ENCODE measurements around the gene CNIH1. TPM values are rescaled to one million over a fixed set of nuclear protein-coding genes. Genes with fewer than 3 reads are reported as not detected.

CNIH1 gene
- total RNA-seq, 1 donor from 2014 or later = 205 TPM

DNA sequence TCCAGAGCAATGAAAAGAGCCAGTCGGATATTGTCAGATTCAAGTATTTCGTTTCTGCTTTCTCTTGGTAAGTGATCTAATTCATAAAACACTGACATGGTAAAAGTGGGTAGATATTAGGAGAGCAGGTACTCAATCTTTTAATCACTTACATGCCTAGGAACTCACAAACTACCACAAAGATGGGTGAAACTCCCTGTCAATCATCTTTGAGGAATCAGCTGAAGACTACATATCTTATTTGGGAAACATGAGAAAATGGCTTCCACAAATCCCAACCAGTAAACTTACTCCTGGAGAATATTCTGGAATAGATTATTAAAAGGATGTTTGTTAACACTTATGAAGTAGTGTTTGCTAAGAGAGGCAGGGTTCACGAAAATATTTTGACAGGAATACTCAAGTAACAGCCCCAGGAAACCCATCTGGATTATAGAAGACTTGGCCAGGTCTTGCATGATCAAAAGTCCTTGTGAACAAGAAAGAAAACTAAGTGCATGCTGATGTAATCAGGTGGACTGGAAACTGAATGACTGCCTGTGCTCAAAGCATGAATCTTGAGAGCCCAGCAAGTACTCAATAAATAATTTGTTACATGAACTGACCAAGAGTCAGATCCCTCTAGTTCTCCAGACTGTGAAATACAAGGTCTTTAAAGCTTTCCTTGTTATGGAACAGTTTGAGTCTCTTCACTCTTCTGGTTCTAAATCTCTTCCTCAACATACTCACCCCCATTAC is 15.5 kb downstream of the CNIH1 start:
- no peak overlapping the region for H3K27ac ChIP-seq
- peaks cover 4% of the 10 kb centered on the region for H4K20me1 ChIP-seq (ENCODE audit: low read depth)
- H3K79me2 ChIP-seq (ENCODE audit: low read depth) = peaks cover 11% of the 10 kb centered on the region
- no peak overlapping the region for H3K4me3 Mint-ChIP-seq
- no peak for DNase-seq (ENCODE audit: low spot score)
- H2AFZ ChIP-seq (replicated peaks) = no peak overlapping the region
- no peaks in the 10 kb centered on the region for H3K9me3 Mint-ChIP-seq
- no peak overlapping the region for H3K4me2 ChIP-seq
- no peak overlapping the region for H3K27ac Mint-ChIP-seq
- no peaks in the 10 kb centered on the region for H3K27me3 Mint-ChIP-seq (ENCODE audit: insufficient read depth, low read depth)
- no peaks in the 10 kb centered on the region for H3K27me3 ChIP-seq
- TF ChIP-seq EZH2phosphoT487 (IDR thresholded peaks at IDR 0.05) (no peak), EZH2 (IDR thresholded peaks at IDR 0.05) (no peak), CTCF (IDR thresholded peaks at IDR 0.05) (no peak)
- H3K36me3 Mint-ChIP-seq = peaks cover 16% of the 10 kb centered on the region
- no peak overlapping the region for H3K4me3 ChIP-seq
- H3K9me3 ChIP-seq (ENCODE audit: low read depth) = no peaks in the 10 kb centered on the region
- no peaks in the 10 kb centered on the region for H3K4me1 ChIP-seq
- H3F3A ChIP-seq (ENCODE audit: low read depth) = peaks cover 11% of the 10 kb centered on the region
- no peaks in the 10 kb centered on the region for H3K4me1 Mint-ChIP-seq
- H3K36me3 ChIP-seq = peaks cover 12% of the 10 kb centered on the region
- no peak overlapping the region for H3K9ac ChIP-seq

DNA sequence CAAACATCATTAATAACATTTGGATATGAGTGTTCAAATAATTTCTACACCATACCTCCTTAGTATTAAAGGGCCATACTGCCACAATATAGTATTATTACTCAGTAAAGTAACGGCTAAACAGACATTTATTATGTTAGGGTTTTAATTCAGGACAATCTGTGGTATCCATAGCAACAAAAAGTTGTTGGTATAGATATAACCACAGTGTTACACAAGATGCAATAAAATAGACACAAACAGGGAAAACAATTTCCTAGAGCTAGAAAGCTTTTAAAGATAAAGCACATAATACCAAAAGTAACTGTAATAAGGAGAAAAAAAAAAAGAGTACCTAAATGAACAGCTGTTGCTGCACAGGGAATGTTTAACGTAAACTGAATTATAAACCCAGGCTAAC is 16.1 kb downstream of the CNIH1 start:
- no peaks in the 10 kb centered on the region for H3K4me1 ChIP-seq
- H3K9me3 ChIP-seq (ENCODE audit: low read depth) = no peaks in the 10 kb centered on the region
- no peak overlapping the region for H2AFZ ChIP-seq (replicated peaks)
- TF ChIP-seq EZH2phosphoT487 (IDR thresholded peaks at IDR 0.05) (no peak), CTCF (IDR thresholded peaks at IDR 0.05) (no peak), EZH2 (IDR thresholded peaks at IDR 0.05) (no peak)
- Mint-ChIP-seq H3K4me1 (peaks cover 2% of the 10 kb centered on the region), H3K4me3 (no peak overlapping the region), H3K27me3 (ENCODE audit: insufficient read depth, low read depth) (no peaks in the 10 kb centered on the region), H3K27ac (no peak overlapping the region), H3K36me3 (peaks cover 18% of the 10 kb centered on the region), H3K9me3 (no peaks in the 10 kb centered on the region)
- DNase-seq (ENCODE audit: low spot score) = no peak
- no peak overlapping the region for H3K9ac ChIP-seq
- H3F3A ChIP-seq (ENCODE audit: low read depth) = peaks cover 14% of the 10 kb centered on the region
- H3K27me3 ChIP-seq = no peaks in the 10 kb centered on the region
- peaks cover 4% of the 10 kb centered on the region for H3K79me2 ChIP-seq (ENCODE audit: low read depth)
- peaks cover 4% of the 10 kb centered on the region for H4K20me1 ChIP-seq (ENCODE audit: low read depth)
- no peak overlapping the region for H3K4me3 ChIP-seq
- H3K36me3 ChIP-seq = peaks cover 13% of the 10 kb centered on the region
- H3K27ac ChIP-seq = no peak overlapping the region
- H3K4me2 ChIP-seq = no peak overlapping the region

- Histone ChIP-seq H3K4me3 (no peak overlapping the region), H3K9me3 (ENCODE audit: low read depth) (no peaks in the 10 kb centered on the region), H3K4me1 (no peaks in the 10 kb centered on the region), H3K36me3 (peaks cover 16% of the 10 kb centered on the region), H3K9ac (no peak overlapping the region), H3K79me2 (ENCODE audit: low read depth) (no peaks in the 10 kb centered on the region), H3K4me2 (no peak overlapping the region), H3K27me3 (no peaks in the 10 kb centered on the region), H3F3A (ENCODE audit: low read depth) (peaks cover 20% of the 10 kb centered on the region), H3K27ac (no peak overlapping the region), H2AFZ (replicated peaks) (no peak overlapping the region), H4K20me1 (ENCODE audit: low read depth) (peaks cover 4% of the 10 kb centered on the region)
- Mint-ChIP-seq H3K27ac (no peak overlapping the region), H3K4me3 (no peak overlapping the region), H3K36me3 (peaks cover 19% of the 10 kb centered on the region), H3K4me1 (peaks cover 2% of the 10 kb centered on the region), H3K9me3 (no peaks in the 10 kb centered on the region), H3K27me3 (ENCODE audit: insufficient read depth, low read depth) (no peaks in the 10 kb centered on the region)
- no peak for DNase-seq (ENCODE audit: low spot score)
- TF ChIP-seq CTCF (IDR thresholded peaks at IDR 0.05) (no peak), EZH2 (IDR thresholded peaks at IDR 0.05) (no peak), EZH2phosphoT487 (IDR thresholded peaks at IDR 0.05) (no peak)
These were observed 16.7 kb downstream of the CNIH1 start for GRCh38 chr14:54424479-54424901.
